Measurements from ENCODE around the gene HSF2BP. TPM values are rescaled to one million over a fixed set of nuclear protein-coding genes. Genes with fewer than 3 reads are reported as not detected.
"Not testable (repeated sequence)": the region's sequence is repeated elsewhere in the genome, so short reads cannot be mapped to it uniquely, and the experiment has no call there.

Gene HSF2BP
- polyA plus RNA-seq, 1 experiment: 1.1 TPM

DNA sequence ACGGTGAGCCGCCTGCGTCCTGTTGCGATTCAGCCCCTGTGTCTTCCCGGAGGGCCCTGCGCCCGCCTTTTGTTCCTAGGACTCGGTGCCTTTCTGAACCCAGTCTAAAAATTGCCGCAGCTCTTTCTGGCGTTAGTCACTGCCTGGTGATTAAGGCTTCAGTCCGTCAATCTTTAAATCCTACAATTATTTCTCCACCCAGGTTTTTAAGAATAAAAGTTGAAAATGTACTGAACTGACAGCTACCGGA, 43.4 kb upstream of the HSF2BP start:
- no peaks in the 10 kb centered on the region for H3K27me3 ChIP-seq (ENCODE audit: control insufficient read depth, insufficient read depth, low read length)
- TF ChIP-seq, protein P1, sequence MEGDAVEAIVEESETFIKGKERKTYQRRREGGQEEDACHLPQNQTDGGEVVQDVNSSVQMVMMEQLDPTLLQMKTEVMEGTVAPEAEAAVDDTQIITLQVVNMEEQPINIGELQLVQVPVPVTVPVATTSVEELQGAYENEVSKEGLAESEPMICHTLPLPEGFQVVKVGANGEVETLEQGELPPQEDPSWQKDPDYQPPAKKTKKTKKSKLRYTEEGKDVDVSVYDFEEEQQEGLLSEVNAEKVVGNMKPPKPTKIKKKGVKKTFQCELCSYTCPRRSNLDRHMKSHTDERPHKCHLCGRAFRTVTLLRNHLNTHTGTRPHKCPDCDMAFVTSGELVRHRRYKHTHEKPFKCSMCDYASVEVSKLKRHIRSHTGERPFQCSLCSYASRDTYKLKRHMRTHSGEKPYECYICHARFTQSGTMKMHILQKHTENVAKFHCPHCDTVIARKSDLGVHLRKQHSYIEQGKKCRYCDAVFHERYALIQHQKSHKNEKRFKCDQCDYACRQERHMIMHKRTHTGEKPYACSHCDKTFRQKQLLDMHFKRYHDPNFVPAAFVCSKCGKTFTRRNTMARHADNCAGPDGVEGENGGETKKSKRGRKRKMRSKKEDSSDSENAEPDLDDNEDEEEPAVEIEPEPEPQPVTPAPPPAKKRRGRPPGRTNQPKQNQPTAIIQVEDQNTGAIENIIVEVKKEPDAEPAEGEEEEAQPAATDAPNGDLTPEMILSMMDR (IDR thresholded peaks at IDR 0.05; ENCODE audit: low read depth, low read length): no peak
- ChIA-PET POLR2A (no interaction called here), CTCF (no interaction called here)
- no peak for DNase-seq (ENCODE audit: low read depth, low spot score)
- H3K9me3 ChIP-seq (ENCODE audit: control insufficient read depth, insufficient read depth, low read length): peaks cover 8% of the 10 kb centered on the region; the same call in 1 of the 2 replicates
- no peak overlapping the region for H3K4me3 ChIP-seq (ENCODE audit: low read depth, low read length)
- no peak overlapping the region for H3K27ac ChIP-seq (ENCODE audit: low read depth, low read length)

DNA sequence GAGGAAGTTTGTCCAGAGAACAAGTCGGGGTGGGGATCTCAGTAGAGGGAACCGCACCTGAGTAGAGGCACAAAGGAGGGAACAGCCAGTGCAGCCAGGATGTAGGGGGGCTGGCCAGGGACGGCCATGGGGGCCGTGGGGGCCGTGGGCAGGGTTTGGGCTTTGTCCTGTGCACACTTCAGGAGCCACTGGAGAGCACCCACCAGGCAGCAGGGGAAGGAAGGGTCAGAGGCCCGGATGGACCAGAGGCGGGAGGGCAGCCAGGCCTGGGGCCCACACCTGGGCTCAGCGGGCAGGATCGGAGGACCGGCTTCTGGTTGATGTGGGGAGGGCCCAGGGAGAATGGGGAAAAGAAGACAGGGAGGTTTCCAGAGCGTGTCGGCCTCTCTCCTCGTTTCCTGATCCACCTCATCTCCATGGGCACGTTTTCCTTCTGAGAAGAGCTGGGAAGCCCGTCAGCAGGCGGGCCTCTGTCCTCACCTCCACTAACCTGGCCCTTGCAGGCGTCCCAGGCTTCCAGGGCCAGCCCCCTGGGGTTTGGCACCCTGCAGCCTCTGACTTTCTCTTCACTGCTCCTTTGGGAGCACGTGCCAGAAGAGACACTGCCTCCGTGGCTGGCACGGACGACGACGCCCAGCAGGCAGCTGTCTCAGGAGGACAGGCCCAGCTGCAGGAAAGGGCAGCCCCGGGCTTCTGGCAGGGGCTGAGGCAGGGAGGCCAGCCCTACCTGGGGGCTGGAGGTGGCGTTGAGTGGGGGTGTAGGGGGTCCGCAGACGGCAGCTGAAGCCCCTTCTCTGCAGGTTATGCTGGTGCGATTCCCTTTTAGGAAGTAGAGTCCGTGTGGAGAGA, 42.9 kb upstream of the HSF2BP start:
- TF ChIP-seq, protein P1 (IDR thresholded peaks at IDR 0.05; ENCODE audit: low read depth, low read length): no peak
- ChIA-PET CTCF (no interaction called here), POLR2A (no interaction called here)
- H3K4me3 ChIP-seq (ENCODE audit: low read depth, low read length): no peak overlapping the region
- H3K9me3 ChIP-seq (ENCODE audit: control insufficient read depth, insufficient read depth, low read length): peaks cover 8% of the 10 kb centered on the region; the same call in 1 of the 2 replicates
- no peaks in the 10 kb centered on the region for H3K27me3 ChIP-seq (ENCODE audit: control insufficient read depth, insufficient read depth, low read length)
- H3K27ac ChIP-seq (ENCODE audit: low read depth, low read length): no peak overlapping the region
- DNase-seq (ENCODE audit: low read depth, low spot score): no peak

DNA sequence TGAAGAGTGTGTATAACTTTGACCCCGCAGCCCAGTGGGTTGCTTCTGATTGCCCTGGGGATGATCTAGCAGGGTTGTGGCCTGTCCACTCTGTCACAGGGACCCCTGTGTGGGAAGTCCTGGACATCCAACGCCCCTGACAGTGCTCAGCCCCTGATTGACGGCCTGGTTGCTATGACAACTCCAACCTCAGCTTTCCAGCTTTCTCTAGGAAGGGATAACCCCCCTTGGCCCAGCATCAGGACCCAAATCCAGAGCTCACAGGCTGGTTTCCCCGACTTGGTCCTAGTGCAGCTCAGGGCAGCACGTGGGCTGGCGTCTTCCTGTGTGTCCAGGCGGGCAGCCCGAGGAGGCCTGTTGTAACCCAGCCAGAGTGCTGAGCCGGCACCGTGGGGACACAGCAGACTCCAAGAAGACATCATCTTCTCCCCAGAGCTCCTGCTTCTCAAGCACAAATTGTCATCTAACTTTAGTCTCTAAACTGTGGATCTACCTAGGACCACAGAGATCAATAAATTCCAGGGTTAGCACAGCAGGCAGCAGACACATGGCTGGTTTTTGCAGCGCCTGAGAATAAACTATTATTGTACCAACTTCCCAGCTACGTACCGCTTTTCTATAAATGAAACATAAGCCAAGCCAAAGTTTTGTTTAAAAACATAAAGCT, 40.8 kb upstream of the HSF2BP start:
- Histone ChIP-seq H3K27me3 (ENCODE audit: control insufficient read depth, insufficient read depth, low read length) (no peaks in the 10 kb centered on the region), H3K9me3 (ENCODE audit: control insufficient read depth, insufficient read depth, low read length) (peaks cover 8% of the 10 kb centered on the region; the same call in 1 of the 2 replicates), H3K27ac (ENCODE audit: low read depth, low read length) (no peak overlapping the region), H3K4me3 (ENCODE audit: low read depth, low read length) (no peak overlapping the region)
- no peak for DNase-seq (ENCODE audit: low read depth, low spot score)
- ChIA-PET POLR2A (interaction anchor here (0.6 kb wide), 1 partner anchor 114 kb away, joined by 3 read pairs; no protein-coding TSS in a partner anchor), CTCF (no interaction called here)
- TF ChIP-seq, protein P1 (IDR thresholded peaks at IDR 0.05; ENCODE audit: low read depth, low read length): no peak

DNA sequence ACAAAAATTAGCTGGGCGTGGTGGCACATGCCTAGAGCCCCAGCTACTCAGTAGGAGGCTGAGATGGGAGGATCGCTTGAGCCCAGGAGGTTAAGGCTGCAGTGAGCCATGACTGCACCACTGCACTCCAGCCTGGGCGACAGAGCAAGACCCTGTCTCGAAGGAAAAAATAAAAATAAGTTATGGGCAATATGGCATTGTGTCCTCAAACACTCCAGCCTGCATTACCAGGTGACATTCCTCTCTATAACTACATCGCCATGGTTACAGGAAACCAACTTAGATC, 40.1 kb upstream of the HSF2BP start:
- POLR2A ChIA-PET; CTCF ChIA-PET; H3K4me3 ChIP-seq (ENCODE audit: low read depth, low read length): not testable (repeated sequence)

DNA sequence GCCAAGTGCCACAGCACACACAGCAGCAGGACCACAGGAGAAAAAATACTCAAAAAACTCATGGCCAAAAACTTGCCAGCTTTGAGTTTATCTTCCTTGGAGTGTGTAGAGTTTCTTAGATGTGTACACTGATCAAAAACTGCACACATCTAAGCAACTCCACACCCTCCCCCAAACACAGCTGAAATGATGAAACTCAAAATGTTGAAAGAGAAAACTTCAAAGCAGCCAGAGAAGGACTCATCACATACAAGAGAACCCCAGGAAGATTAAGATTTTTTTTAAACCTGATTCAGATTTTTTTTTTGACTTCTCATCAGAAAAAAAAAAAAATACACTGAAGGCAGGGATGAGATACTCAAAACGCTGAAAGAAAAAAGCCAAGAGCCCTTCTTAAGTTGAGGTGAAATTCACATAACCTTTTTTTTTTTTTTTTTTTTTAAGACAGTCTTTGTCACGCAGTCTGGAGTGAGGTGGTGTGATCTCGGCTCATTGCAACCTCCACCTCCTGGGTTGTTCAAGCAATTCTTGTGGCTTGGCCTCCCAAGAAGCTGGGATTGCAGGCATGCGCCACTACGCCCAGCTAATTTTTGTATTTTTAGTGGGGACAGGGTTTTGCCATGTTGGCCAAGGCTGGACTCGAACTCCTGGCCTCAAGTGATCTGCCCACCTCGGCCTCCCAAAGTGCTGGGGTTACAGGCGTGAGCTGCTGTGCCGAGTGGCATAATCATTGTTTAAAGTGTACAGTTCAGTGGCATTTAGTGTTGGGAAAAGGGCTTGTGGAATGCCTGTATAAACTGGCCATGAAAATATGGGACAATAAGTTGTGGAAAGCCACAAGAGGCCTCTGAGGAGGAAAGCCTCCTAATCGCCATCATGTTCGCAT, 38.7 kb upstream of the HSF2BP start:
- Histone ChIP-seq H3K4me3 (ENCODE audit: low read depth, low read length) (no peak overlapping the region), H3K27me3 (ENCODE audit: control insufficient read depth, insufficient read depth, low read length) (no peaks in the 10 kb centered on the region), H3K27ac (ENCODE audit: low read depth, low read length) (no peak overlapping the region), H3K9me3 (ENCODE audit: control insufficient read depth, insufficient read depth, low read length) (peaks cover 8% of the 10 kb centered on the region; the same call in 1 of the 2 replicates)
- TF ChIP-seq, protein P1 (IDR thresholded peaks at IDR 0.05; ENCODE audit: low read depth, low read length): no peak
- POLR2A ChIA-PET: no interaction called here
- no peak for DNase-seq (ENCODE audit: low read depth, low spot score)
- CTCF ChIA-PET: no interaction called here

More for the DNA sequence above, 40.1 kb upstream of the HSF2BP start:
- not testable (repeated sequence) for DNase-seq (ENCODE audit: low read depth, low spot score); H3K27ac ChIP-seq (ENCODE audit: low read depth, low read length); H3K27me3 ChIP-seq (ENCODE audit: control insufficient read depth, insufficient read depth, low read length); H3K9me3 ChIP-seq (ENCODE audit: control insufficient read depth, insufficient read depth, low read length)
